GM23338 (cell line): ENCODE data around the gene NPDC1. TPM values are rescaled to one million over a fixed set of nuclear protein-coding genes. Genes with fewer than 3 reads are reported as not detected.

Experiments used
- ATAC-seq: fragments of 200-7000 bp; cut with Tn5 transposase; 3 replicates; pipeline ENCODE4 v1.9.1; 2020
- DNase-seq: peaks from one replicate; pipeline ENCODE4 v3.0.0-alpha.2; 2015; ENCODE audit warnings: low spot score
- H2AFZ ChIP-seq: fragments of 200-600 bp; sonication (generic); 2 replicates; pipeline ENCODE4 v1.8.0; 2016; ENCODE audit warnings: antibody characterized with exemption, mild to moderate bottlenecking, moderate library complexity
- H3F3A ChIP-seq: fragments of 200-600 bp; sonication (generic); replicated peaks from 2 replicates; pipeline ENCODE4 v1.8.0; 2017; ENCODE audit warnings: antibody characterized with exemption, mixed run types, low read depth
- H3K27ac ChIP-seq: fragments of 200-600 bp; sonication (generic); 2 replicates; pipeline ENCODE4 v1.6.1; 2016; ENCODE audit warnings: low read depth
- H3K27me3 ChIP-seq: fragments of 200-600 bp; sonication (generic); 2 replicates; pipeline ENCODE4 v1.8.0; 2016; ENCODE audit warnings: mild to moderate bottlenecking, mixed run types, moderate library complexity; ENCODE audit not compliant: insufficient read depth
- H3K36me3 ChIP-seq: fragments of 200-600 bp; sonication (generic); 2 replicates; pipeline ENCODE4 v1.8.0; 2016; ENCODE audit warnings: mild to moderate bottlenecking; ENCODE audit not compliant: insufficient read depth
- H3K4me1 ChIP-seq: fragments of 200-600 bp; sonication (generic); 2 replicates; pipeline ENCODE4 v1.8.0; 2016; ENCODE audit warnings: mild to moderate bottlenecking, moderate library complexity; ENCODE audit not compliant: insufficient read depth
- H3K4me2 ChIP-seq: fragments of 200-600 bp; sonication (generic); 2 replicates; pipeline ENCODE4 v1.7.1; 2017; ENCODE audit warnings: mixed run types
- H3K4me3 ChIP-seq: fragments of 200-600 bp; sonication (generic); 2 replicates; pipeline ENCODE4 v1.6.1; 2016; ENCODE audit warnings: mixed run types
- H3K79me2 ChIP-seq: fragments of 200-600 bp; sonication (generic); replicated peaks from 2 replicates; pipeline ENCODE4 v1.8.0; 2017; ENCODE audit warnings: mild to moderate bottlenecking; ENCODE audit not compliant: insufficient read depth
- H3K9me2 ChIP-seq: fragments of 200-600 bp; sonication (generic); 2 replicates; pipeline ENCODE4 v1.8.0; 2017; ENCODE audit not compliant: insufficient read depth
- H4K20me1 ChIP-seq: fragments of 200-600 bp; sonication (generic); replicated peaks from 2 replicates; pipeline ENCODE4 v1.8.0; 2017; ENCODE audit warnings: mild to moderate bottlenecking; ENCODE audit not compliant: insufficient read depth
- H3K27ac Mint-ChIP-seq: 2 replicates; pipeline ENCODE4 v1.8.0; 2020; ENCODE audit warnings: inconsistent platforms, mild to moderate bottlenecking, moderate library complexity, mixed read lengths
- H3K27me3 Mint-ChIP-seq: 3 replicates; pipeline ENCODE4 v1.8.0; 2022; ENCODE audit warnings: low read depth, mild to moderate bottlenecking, moderate library complexity, mixed read lengths, inconsistent platforms; ENCODE audit not compliant: insufficient read depth, poor library complexity
- H3K36me3 Mint-ChIP-seq: 3 replicates; pipeline ENCODE4 v1.8.0; 2021; ENCODE audit warnings: low read depth, mild to moderate bottlenecking, inconsistent platforms, moderate library complexity, mixed read lengths
- H3K4me1 Mint-ChIP-seq: 3 replicates; pipeline ENCODE4 v1.8.0; 2020; ENCODE audit warnings: mild to moderate bottlenecking, inconsistent platforms, mixed read lengths
- H3K4me3 Mint-ChIP-seq: 3 replicates; pipeline ENCODE4 v1.8.0; 2021; ENCODE audit warnings: moderate library complexity, mild to moderate bottlenecking, inconsistent platforms, mixed read lengths
- H3K9me3 Mint-ChIP-seq: 3 replicates; pipeline ENCODE4 v1.8.0; 2020; ENCODE audit warnings: moderate library complexity, mild to moderate bottlenecking, inconsistent platforms, mixed read lengths
- CREB1 ChIP-seq: fragments of 250-450 bp; sonication (Bioruptor Pico); IDR thresholded peaks from 2 replicates; pipeline ENCODE4 v1.5.0; 2020; ENCODE audit warnings: low read depth, mild to moderate bottlenecking, moderate library complexity
- CTCF ChIP-seq, 2 experiments: fragments of 200-600 bp in 1 of 2; sonication (generic) in 1 of 2; conservative IDR thresholded peaks; 2 replicates each; pipeline versions ENCODE4 v1.5.1 to v1.6.1; 2016 to 2017; ENCODE audit warnings: antibody characterized with exemption in 2 of 2, low read depth in 2 of 2, mild to moderate bottlenecking in 2 of 2, moderate library complexity in 1 of 2
- ETS1 ChIP-seq: IDR thresholded peaks from 2 replicates; pipeline ENCODE4 v1.6.1; 2016; ENCODE audit warnings: antibody characterized with exemption
- EZH2 ChIP-seq: fragments of 200-600 bp; sonication (generic); IDR thresholded peaks from one replicate; pipeline ENCODE4 v1.8.0; 2017; ENCODE audit warnings: antibody characterized with exemption, mild to moderate bottlenecking, low read depth; ENCODE audit not compliant: unreplicated experiment
- EZH2phosphoT487 ChIP-seq: fragments of 200-600 bp; sonication (generic); IDR thresholded peaks from one replicate; pipeline ENCODE4 v1.8.1; 2018; ENCODE audit warnings: antibody characterized with exemption; ENCODE audit not compliant: unreplicated experiment
- JUNB ChIP-seq: IDR thresholded peaks from one replicate; pipeline ENCODE4 v1.6.1; 2016; ENCODE audit warnings: antibody characterized with exemption; ENCODE audit not compliant: unreplicated experiment
- NANOG ChIP-seq: IDR thresholded peaks from 2 replicates; pipeline ENCODE4 v1.6.1; 2016; ENCODE audit warnings: antibody characterized with exemption, borderline replicate concordance
- POLR2AphosphoS5 ChIP-seq: IDR thresholded peaks from 2 replicates; pipeline ENCODE4 v1.6.1; 2016; ENCODE audit warnings: antibody characterized with exemption, low read depth
- REST ChIP-seq: IDR thresholded peaks from one replicate; pipeline ENCODE4 v1.6.1; 2018; ENCODE audit warnings: antibody characterized with exemption; ENCODE audit not compliant: unreplicated experiment
- STAT1 ChIP-seq: IDR thresholded peaks from one replicate; pipeline ENCODE4 v1.6.1; 2016; ENCODE audit warnings: antibody characterized with exemption; ENCODE audit not compliant: unreplicated experiment
- ZNF114 ChIP-seq: fragments of 250-450 bp; sonication (Bioruptor Pico); IDR thresholded peaks from 2 replicates; pipeline ENCODE4 v1.5.0; 2020; ENCODE audit warnings: mild to moderate bottlenecking, moderate library complexity
- ZNF331 ChIP-seq: fragments of 250-450 bp; sonication (Bioruptor Pico); IDR thresholded peaks from 2 replicates; pipeline ENCODE4 v1.5.0; 2020; ENCODE audit warnings: low read depth, mild to moderate bottlenecking, moderate library complexity
- ZNF462 ChIP-seq: fragments of 250-450 bp; sonication (Bioruptor Pico); IDR thresholded peaks from 2 replicates; pipeline ENCODE4 v1.5.0; 2020; ENCODE audit warnings: mild to moderate bottlenecking, moderate library complexity
- long read RNA-seq: library from polyadenylated mRNA; unstranded; transcript quantifications from one replicate; pipeline ENCODE4 v2.0.0, GENCODE V29; 2020; ENCODE audit not compliant: unreplicated experiment
- polyA plus RNA-seq: library from polyadenylated mRNA; unstranded; fragments of >200 nt; fragmentation: Nextera tagmentation; extraction: Ambion mirVana; gene quantifications from 2 replicates; pipeline ENCODE4 v1.2.1, GENCODE V29; 2016
- total RNA-seq: library from RNA; depleted of rRNA; stranded (reverse); fragments of >200 nt; shearing (Covaris generic); gene quantifications from 2 replicates; pipeline ENCODE4 v1.2.3, GENCODE V29; 2014; rRNA removed

The NPDC1 gene
- total RNA-seq, result 26.2 and 34.3 TPM in 2 replicates
- 35.5 and 36.7 TPM in 2 replicates for polyA plus RNA-seq
- long read RNA-seq, transcript NPDC1-202 (9 exons, 1,494 nt), result major isoform, 44 of 54 reads
- long read RNA-seq, partial matches to known transcripts, result 1 of 54 reads
- long read RNA-seq, other reads (novel, unspliced or antisense), result 8 of 54 reads

- H3K36me3 Mint-ChIP-seq, result no peaks in the 10 kb centered on the region
- Histone ChIP-seq H4K20me1 (no peaks in the 10 kb centered on the region; the same call in 1 of the 2 replicates), H2AFZ (peak within 1 kb of the TSS; percentile 98), H3K36me3 (no peaks in the 10 kb centered on the region), H3K4me3 (peak within 1 kb of the TSS; percentile 87), H3K27ac (no peak within 1 kb of the TSS), H3K4me2 (peak within 1 kb of the TSS; percentile 93), H3F3A (no peaks in the 10 kb centered on the region), H3K9me2 (no peaks in the 10 kb centered on the region), H3K4me1 (peaks cover 7% of the 10 kb centered on the region; the same call in 1 of the 2 replicates), H3K79me2 (peaks cover 7% of the 10 kb centered on the region; the same call in 1 of the 2 replicates), H3K27me3 (peaks cover 40% of the 10 kb centered on the region)
- H3K27me3 Mint-ChIP-seq, result peaks cover 41% of the 10 kb centered on the region
- peak; percentile 73 for ATAC-seq
- peak within 1 kb of the TSS; percentile 74 for H3K4me3 Mint-ChIP-seq
- DNase-seq, result peak; percentile 95
- peaks cover 6% of the 10 kb centered on the region; the same call in 1 of the 3 replicates for H3K4me1 Mint-ChIP-seq
- no peaks in the 10 kb centered on the region for H3K9me3 Mint-ChIP-seq
- no peak within 1 kb of the TSS for H3K27ac Mint-ChIP-seq
- TF ChIP-seq JUNB (no peak), CREB1 (CRISPR knock-in tag) (no peak), STAT1 (no peak), ZNF331 (no peak), POLR2AphosphoS5 (peak; percentile 67), REST (peak; percentile 89), EZH2phosphoT487 (no peak), ZNF462 (no peak), ETS1 (no peak), CTCF (conservative IDR thresholded peaks at IDR 0.05; ENCODE audit: low read depth in 2 of 2) (peak; percentile 76 to 81), EZH2 (peak; percentile 23), NANOG (no peak), ZNF114 (CRISPR knock-in tag) (no peak)
Measured at GRCh38 chr9:137046088-137046787, at the start of gene NPDC1. NPDC1 (minus strand) TSS chr9:137046177; CDS start chr9:137045989, 188 bp downstream.
